HG03097 (cell line): ENCODE data around the gene RS1.
A peak's percentile ranks its signal among the peaks of the same experiment; 100 is the strongest.

Experiments
- ATAC-seq: cut with Tn5 transposase; IDR thresholded peaks from one replicate; pipeline ENCODE4 v1.9.1; 2021; ENCODE audit not compliant: unreplicated experiment, low FRiP score

RS1 gene

DNA sequence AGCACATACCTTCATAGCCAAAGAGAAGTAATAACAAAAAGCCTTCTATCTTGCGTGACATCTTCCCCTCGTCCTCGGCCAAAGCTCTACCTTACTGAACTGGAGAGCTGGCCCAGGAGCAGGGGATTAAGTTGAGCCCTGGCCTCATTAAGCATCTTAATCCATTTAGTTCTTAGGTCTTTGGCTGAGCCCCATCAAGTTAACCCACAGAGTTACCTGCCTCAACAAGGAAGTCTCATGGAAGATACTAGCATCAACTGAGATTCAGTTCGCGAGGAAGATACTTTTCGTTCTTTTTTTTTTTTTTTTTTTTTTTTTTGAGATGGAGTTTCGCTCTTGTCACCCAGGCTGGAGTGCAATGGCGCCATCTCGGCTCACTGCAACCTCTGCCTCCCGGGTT is at the start of gene RS1:
RS1 (minus strand) TSS at position 101 of the 400 bp plus-strand sequence; CDS start at position 61, 40 bp downstream.
- ATAC-seq = no peak

DNA sequence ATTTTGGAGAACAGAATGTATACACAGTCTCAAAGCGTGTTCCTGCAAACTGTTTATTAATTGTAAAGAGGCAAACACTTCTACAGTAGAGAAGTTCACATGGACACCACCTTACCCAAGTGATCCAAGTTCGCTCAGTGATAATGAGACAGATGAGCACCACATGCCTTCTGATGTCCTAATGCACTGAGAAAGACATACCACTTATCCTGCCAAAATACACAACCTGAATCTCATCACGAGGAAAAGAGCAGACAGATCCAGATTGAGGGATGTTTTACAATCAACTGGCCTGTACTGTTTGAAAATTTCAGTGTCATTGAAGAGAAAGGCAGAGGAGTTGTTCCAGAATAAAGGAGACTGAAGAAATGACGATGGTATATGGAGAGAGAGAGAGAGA is 47.9 kb upstream of the RS1 start:
- ATAC-seq = no peak

DNA sequence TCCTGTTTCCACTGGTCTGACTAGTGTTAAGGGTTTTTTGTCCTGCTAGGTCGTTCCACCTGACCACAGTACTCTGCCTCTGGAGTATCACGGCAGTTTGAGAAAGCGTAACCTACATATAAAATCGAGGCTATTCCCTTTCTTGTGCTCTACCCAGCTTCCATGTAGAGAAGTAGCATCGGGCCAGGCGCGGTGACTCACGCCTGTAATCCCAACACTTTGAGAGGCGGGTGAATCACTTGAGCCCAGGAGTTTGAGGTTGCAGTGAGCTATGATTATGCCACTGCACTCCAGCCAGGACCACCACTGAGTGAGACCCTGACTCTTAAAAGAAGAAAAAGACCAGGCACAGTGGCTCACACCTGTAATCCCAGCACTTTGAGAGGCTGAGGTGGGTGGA is 43.0 kb upstream of the RS1 start:
- ATAC-seq = no peak

DNA sequence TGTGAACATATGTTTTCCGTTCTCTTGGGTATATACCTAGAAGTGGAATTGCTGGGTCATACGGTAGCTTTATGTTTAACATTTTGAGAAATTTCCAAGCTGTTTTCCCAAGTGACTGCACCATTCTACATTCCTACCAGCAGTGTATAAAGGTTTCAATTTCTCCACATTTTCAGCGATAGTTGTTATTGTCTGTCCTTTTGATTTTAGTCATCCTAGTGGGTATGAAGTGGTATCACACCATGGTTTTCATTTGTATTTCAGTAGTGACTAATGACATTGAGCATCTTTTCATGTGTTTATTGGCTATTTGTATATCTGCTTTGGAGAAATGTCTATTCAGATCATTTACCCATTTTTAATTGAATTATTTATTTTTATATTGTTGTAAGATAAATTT is 37.9 kb upstream of the RS1 start:
- no peak for ATAC-seq

DNA sequence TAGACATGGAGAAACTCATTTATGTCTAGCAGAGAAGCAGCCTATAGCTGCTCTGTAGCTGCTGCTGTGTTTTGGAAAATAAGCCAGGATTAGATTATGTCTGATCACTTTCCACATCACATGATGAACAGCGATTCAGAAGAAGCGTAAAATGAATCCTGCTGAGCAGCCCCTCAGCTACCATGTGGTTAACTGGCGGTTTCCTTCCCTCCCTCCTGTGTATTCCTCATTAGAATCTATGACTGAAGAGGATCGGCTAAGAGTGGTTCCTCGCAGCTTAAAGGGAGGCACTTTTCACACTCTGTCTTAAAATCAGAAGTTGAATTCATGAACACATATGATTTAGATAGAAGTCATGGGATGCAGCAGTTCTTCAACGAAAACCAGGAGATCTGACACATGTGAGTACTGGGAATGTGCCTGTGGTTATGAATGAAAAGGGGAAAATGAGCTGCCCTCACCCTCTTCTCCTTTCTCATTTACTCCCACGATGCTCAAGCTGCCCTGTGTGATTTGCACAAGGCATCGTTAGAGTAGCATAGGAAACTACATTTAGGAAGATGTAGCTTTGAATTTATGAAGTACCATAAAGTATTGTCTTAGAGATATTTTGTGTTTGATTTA is 35.6 kb upstream of the RS1 start, which contains the start of gene PPEF1:
PPEF1 (plus strand) TSS at position 220 of the 624 bp plus-strand sequence; CDS start at position 356, 136 bp downstream.
- ATAC-seq = no peak

DNA sequence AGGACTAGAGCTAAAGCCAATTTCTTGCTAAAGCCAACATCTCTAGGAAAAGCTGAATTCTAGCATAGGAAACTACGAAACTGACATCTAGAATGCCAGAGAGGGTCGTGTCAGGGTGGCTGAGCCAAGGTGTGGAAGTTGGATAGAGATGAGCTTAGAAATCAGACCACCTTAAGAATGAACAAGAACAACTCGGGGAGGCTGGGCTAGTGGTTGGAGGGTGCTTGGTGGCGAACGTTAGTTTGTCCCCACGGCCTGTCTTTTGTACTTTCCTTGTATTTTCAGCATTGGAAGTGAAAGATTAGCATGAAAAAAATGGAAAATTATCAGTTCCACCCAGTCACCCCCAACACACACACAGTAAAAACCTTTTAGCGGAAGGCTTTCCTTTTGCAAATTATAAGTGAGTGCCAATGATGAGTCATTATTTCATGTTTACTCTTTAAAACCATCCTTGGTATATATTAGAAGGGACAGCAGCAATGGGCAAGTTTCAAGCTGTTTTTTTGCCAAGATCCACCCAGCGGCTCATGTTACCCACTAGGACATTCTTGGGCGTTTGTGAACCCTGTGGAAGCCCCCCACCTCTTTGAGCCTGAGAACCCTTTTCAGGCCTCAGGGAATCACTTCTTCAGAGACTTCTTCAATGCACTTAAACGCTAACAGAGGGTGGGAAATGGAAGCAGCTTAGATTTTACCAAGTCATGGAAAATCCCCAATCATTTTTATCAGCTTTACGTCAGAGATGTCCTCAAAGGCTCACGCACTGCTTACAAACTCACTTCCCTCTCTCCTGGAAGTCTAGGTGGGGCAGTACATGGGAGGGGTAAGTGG is 30.7 kb upstream of the RS1 start:
- no peak for ATAC-seq

DNA sequence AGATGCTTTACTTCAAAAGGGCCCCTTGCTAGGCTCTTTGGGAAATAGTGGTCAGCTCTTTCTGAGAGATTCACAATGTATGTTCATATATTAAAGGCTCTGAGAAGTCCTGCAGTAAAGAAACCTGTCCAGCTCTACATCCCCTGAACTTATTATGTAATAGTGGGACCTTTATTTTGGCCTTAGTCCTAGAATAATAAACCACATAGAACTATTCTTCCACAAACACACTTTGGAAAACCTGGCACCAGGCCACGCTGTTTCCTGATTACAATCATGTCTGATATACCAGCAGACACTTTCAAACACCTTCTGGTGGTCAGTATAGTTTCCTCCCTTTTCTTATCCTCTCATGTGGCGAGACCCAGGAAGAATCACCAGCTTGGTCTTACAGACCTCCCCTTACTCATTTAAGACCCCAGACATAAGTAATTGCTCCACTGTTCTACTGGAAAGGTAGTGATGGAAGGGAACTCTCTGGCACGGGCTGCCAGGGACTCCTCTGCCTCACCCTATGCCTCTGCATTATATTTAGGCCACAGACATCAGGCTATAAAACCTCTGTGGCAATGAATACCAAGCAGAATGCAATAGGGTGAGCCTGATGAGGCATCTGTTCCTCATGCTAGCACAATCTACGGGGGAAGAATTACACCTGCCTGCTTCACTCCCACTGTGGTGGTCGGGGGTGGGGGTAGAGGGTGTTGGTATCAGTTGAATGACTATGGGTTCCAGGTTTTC is 29.9 kb upstream of the RS1 start:
- no peak for ATAC-seq

DNA sequence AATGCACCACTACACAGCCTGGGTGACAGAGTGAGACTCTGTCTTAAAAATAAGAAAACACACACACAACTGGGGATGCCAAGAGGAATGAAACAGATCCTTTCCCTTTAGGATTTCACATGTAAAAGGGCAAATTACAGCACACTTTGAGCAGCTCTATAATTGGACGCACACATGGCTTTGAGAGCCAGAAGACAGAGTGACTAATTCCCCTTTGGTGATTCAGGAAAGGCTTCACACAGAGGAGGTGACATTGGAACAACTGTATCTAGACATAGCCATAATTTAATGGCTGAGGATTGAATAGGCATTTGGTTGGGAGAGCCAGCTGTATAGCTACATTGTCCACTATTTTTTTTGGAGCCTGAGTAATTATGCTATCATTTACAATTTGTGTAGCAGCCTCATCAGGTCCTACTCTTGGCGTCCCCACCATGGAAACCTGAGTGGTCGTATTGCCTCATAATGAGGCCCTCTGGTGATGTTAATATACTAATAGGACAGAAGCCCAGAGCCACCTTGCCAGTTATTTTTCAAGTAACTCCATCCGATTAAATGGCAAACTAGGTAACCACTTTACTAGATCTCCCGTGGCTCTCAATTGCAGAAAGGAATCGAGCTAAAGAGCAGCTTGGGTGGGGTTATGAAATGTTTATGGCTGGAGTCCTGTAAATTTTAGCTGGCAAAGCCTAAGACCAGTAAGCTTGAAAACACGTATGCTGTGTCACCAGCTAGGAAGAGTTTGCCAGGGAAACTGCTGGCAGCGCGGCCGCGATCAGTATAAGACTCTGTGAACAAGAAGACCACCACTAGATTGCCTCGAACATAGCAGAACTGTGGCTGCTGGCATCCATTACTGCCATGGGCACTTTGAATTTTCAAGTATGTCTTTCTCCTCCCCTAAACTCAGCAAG is 27.1 kb upstream of the RS1 start:
- no peak for ATAC-seq

DNA sequence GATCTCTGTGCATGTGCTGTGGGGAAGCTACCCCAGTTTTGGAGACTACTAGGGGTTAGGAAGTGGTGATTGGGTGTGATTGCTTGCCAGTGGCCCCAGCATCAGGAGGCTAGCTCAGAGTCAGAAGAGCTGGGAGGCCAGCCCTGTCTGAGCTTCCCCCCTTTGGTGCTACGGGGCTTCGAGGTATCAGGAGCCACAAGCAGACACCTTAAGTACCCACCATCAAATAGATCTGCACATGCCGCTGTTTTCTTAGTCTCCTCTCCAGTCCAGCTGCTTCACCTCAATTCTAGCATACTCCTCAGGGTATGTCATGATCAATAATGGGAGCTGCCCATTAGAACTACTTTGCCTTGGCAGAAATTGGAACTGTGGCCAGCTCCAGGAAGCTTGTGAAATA is 24.7 kb upstream of the RS1 start:
- no peak for ATAC-seq

DNA sequence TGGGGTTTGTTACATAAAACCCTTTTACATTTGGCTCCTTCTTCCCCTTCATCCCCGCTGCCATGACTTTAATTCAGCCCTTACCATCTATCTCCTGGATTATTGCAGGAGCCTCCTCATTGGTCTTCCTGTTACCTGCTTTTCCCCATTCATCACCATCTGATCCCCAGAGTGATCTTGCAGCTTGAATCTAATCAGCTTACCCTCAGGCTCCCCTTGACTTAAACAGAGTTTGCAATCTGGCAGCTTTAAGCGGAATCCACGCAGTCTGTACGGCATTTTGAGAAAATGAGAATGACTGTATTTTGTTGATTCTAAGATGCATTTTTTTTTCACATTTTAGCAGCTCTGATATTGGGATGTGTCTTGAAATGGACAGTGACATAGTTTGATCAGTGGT is 20.6 kb upstream of the RS1 start:
- no peak for ATAC-seq

DNA sequence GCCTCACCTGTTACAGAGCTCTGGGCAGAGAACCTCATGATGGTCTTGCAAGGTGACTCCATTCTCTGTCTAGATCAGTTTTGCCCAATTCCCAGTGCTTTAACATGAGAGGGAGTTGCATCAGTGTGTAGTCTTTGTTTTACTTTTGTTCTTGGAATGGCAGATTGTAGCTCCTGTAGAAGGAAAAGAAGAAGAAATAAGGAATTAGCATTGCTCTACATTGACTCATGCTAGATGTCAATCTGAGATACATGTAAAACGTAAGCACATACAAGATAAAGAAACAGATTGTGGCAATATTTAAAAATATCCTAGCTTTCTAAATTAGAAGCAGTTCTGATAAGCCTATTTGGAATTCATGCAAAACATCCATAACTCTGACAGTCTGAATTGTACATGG is 19.5 kb upstream of the RS1 start:
- ATAC-seq = no peak

DNA sequence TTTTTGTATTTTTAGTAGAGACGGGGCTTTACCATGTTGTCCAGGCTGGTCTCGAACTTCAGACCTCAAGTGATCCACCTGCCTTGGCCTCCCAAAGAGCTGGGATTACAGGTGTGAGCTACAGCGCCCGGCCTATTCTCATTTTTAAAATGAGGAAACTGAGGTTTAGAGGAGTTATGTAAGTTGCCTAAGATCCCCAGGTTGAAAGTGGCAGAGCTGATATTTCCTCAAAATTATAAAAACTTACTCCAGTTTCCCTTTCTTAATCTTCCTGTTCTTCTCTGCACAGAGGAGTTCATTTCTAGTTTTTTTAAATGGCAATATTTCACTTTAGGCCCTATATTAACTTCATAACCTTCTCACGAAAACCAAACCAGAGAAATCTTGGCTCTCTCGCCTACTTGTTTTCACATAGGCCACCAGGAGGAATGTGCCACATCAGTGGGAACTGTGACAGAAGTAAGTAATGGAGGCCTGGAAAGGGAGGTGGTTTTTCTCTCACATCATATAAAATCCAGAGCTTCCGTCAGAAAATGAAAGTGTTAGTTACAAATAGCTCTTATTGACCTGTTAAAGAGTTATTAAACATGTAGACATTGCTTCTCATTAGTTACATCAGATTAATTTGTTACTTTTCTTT is 16.1 kb upstream of the RS1 start:
- no peak for ATAC-seq

DNA sequence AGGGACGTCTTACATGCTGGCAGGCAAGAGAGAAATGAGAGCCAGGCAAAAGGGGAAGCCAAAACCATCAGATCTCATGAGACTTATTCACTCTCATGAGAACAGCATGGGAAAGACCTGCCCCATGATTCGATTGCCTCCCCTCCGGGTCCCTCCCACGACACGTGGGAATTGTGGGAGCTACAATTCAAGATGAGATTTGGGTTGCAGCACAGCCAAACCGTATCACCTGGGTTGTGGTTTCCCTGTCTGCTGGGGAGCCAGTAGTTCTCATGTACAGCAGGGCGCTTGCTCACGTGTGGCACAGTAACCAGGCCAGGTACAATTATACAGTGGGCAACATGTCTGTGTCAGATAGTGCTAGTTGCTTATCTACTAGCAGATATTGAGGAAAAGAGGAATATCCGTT is 11.1 kb upstream of the RS1 start:
- ATAC-seq = no peak

DNA sequence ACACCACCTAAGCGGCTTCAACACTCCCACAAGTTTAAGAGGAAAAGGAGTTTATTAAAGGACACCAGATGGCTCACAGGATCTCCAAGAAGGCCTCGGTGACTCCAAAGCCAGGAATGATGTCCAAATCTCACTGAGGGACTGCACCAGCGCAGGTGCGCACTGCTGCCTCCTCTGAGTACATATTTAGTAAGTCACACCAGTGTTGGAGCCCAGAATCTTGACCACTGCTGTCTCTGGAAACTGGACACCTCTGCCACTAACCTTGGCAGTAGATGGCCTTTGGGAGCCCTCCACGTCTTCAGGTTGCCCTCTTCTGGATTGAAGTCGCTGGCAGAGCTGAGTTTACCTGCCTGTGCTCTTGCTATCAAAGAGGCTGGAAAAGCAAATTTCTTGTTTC is 10.1 kb upstream of the RS1 start:
- ATAC-seq = no peak

DNA sequence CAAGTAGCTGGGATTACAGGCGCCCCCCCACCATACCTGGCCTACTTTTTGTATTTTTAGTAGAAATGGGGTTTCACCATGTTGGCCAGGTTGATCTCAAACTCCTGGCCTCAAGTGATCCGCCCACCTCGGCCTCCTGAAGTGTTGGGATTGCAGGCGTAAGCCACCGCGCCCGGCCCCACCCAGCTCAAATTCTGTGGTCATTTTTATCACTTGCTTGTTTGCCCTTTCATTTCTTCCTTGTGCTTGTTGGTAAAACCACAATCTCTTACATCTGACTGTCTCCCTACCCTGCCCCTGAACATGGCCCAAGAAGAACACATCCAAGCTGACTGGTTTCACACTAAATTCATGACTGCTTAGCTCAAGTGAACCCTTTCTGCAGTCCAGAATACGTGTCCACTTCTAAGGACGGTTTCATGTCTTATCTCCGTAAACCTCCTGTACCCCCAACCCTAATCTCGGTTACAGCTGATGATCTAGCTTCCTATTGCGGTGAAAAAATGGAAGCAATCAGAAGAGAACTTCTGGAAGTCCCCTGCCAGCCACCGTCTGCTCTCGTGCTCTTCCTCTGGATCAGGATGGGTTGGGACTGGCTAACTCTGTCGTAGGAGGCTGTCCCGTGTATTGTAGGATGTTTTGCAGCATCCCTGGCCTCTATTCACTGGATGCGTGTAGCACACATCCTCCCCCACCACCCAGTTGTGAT is 5.4 kb upstream of the RS1 start:
- no peak for ATAC-seq

DNA sequence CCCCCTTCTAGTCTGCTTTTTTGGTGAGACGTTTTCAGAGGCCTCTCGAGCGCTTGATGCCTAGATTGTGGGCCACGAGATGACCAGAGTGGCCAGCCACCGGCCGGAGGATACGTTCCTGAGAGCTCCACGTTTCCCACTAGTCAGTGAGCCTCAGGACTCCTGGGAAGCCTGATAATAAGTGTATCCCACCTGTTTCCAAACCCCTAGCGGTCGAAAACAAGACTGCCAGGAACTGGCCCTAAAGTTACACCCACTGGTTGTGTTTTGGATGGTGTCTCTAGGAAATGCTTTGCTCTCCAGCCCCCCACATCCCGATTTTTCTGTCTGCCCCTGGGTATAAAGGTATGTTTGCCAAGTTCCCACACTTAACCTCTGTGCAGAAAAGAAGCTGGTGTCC is 4.6 kb upstream of the RS1 start:
- no peak for ATAC-seq

DNA sequence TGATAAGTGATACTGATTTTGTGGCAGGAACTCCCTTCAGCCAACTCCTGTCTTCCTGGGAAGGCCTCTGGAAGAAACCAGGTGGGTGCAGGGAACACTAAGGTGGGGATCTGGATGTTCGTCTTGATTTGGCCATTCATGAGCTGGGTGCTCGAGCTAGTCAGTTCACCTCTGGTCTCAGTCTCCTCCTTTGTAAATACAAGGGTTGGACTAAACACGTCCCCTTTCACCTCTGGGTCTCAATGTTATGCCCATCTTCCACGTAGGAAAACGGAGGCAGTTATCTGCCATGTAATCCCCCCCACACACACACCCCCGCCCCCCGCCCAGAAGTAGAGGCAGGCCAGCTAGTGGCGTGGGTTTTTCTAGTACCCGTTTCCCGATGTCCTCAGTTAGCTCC is 4.1 kb upstream of the RS1 start:
- no peak for ATAC-seq

DNA sequence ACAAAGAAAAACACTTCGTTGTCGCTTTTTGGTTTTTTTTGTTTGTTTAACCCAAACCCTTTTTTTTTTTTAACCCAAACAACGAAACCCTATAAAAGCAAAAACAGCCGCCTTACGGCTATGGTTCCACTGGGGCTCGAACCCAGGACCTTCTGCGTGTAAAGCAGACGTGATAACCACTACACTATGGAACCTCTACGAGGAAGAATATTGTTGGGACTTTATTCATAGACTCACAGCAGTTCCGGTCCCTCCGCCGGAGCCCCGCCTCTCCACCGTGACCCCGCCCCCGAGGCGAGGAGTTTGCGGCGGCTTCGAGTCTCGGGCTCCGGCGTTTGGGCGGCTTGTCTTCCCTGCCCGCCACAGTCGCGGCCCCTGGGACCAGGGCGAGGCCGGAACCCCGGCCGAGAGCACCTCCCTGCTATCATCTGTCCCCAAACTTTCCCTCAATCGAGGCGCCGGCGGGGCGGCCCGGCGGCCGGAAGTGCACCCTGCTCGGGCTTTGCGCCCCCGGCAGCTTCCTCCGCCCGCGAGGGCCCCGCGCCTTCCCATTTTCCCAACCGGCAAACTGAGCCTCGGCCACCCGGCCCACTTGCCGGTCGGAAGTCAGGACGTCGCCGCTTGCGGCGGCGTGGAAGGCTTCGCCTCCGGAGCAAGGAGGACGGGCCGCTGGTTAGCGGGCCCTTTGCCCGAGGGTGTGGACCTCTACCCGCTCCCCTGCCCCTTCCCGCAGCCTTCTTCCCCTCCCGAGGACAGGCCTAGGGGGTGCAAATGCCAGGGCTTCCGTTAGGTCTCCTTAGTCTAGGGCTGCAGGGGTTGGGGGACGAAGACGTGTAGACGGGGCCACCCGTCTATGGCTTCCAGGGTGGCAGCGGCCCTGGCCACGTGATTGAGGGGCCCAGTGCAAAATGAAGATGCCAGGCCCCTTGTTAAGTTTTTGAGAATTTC is 3.2 kb upstream of the RS1 start:
- peak; percentile 73 for ATAC-seq
